Glomerular endothelial cell (primary cell): ENCODE data around the gene CEP152. TPM values are rescaled to one million over a fixed set of nuclear protein-coding genes. Genes with fewer than 3 reads are reported as not detected.

Source experiments
- DNase-seq: peaks from one replicate; pipeline ENCODE4 v3.0.0-alpha.2; 2011; ENCODE audit warnings: low read depth, low spot score; ENCODE audit errors: extremely low read depth
- total RNA-seq: library from RNA; depleted of rRNA; stranded (reverse); fragments of >200 nt; gene quantifications from 2 replicates; pipeline ENCODE4 v1.2.3, GENCODE V29; 2015

The CEP152 gene
- total RNA-seq, 1 donor from 2014 or later, result 3.9 TPM

GRCh38 chr15:48708641-48709040 lies 102.2 kb downstream of the CEP152 start:
- DNase-seq, result no peak

GRCh38 chr15:48705381-48705780 lies 105.5 kb downstream of the CEP152 start:
- no peak for DNase-seq

GRCh38 chr15:48703544-48703943 lies 107.3 kb downstream of the CEP152 start:
- no peak for DNase-seq

- DNase-seq, result no peak
These were observed 108.2 kb downstream of the CEP152 start for GRCh38 chr15:48702569-48703236.

- no peak for DNase-seq
These were observed 114.1 kb downstream of the CEP152 start for GRCh38 chr15:48696627-48697312.

GRCh38 chr15:48695827-48696573 lies 114.9 kb downstream of the CEP152 start:
- DNase-seq, result no peak

- no peak for DNase-seq
These were observed 115.6 kb downstream of the CEP152 start for GRCh38 chr15:48695088-48695826.

GRCh38 chr15:48693484-48693883 lies 117.4 kb downstream of the CEP152 start:
- no peak for DNase-seq

- DNase-seq, result no peak
These were observed 122.4 kb downstream of the CEP152 start for GRCh38 chr15:48688493-48688892.

Other genes starting within 250 kb of the CEP152 start
- 133 and 171 TPM in 2 replicates for gene FBN1, start 165.4 kb downstream of the CEP152 start, total RNA-seq
- 272 and 293 TPM in 2 replicates for gene EID1, start 67.1 kb upstream of the CEP152 start, total RNA-seq
- gene SHC4, start 152.8 kb upstream of the CEP152 start, total RNA-seq, result 1.1 and 2.8 TPM in 2 replicates
- 24.5 and 38.0 TPM in 2 replicates for gene SECISBP2L, start 235.4 kb upstream of the CEP152 start, total RNA-seq